HUES64 (cell line): ENCODE results near the gene LAYN.

ENCODE experiments used
- H3K27ac ChIP-seq: 2 replicates; pipeline ENCODE4 v1.7.0; 2013; ENCODE audit warnings: low read depth, low read length, inconsistent platforms
- H3K27me3 ChIP-seq: 2 replicates; pipeline ENCODE4 v1.6.1; 2013; ENCODE audit warnings: mild to moderate bottlenecking, low read length; ENCODE audit not compliant: insufficient read depth
- H3K36me3 ChIP-seq: 2 replicates; pipeline ENCODE4 v1.6.1; 2013; ENCODE audit warnings: mild to moderate bottlenecking, low read length; ENCODE audit not compliant: insufficient read depth
- H3K4me1 ChIP-seq: 2 replicates; pipeline ENCODE4 v1.6.1; 2013; ENCODE audit warnings: mild to moderate bottlenecking, low read length, moderate library complexity; ENCODE audit not compliant: insufficient read depth
- H3K4me3 ChIP-seq: 2 replicates; pipeline ENCODE4 v1.5.1; 2013; ENCODE audit warnings: mild to moderate bottlenecking, low read length, moderate library complexity
- H3K9ac ChIP-seq: 2 replicates; pipeline ENCODE4 v1.6.1; 2013; ENCODE audit warnings: mild to moderate bottlenecking, low read depth, low read length
- H3K9me3 ChIP-seq: 2 replicates; pipeline ENCODE4 v1.6.1; 2013; ENCODE audit warnings: low read depth, low read length; ENCODE audit not compliant: insufficient read depth
- WGBS: fragments of 150-250, 120-280 bp; methylation state at CpG from one replicate; pipeline ENCODE4 v1.1.7; 2013; ENCODE audit warnings: missing lambda C conversion rate; 5-methylcytosine and 5-hydroxymethylcytosine counted together

Gene LAYN

DNA sequence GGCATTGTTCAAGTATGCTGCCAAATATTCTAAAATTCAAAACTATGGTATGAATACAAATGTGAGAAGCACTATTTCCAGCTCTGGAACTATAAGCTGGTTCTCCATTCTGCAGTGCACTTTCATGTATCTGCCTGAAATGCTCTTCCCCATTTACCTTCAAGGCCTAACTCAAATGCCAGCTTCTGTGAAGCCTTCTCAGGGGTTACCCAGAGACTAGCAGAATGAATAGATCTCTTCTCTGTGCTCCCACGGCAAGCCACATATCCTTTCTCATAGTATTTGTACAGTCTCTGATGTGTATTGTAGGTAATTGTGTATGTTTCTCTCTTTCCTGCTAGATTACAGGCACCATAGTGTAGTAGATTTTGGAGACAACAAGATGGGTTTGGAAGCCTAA, 21.9 kb upstream of the LAYN start:
- Histone ChIP-seq H3K9ac (no peak overlapping the region), H3K27ac (no peak overlapping the region), H3K4me3 (no peak overlapping the region), H3K4me1 (peaks cover 15% of the 10 kb centered on the region), H3K27me3 (peaks cover 21% of the 10 kb centered on the region), H3K36me3 (no peaks in the 10 kb centered on the region), H3K9me3 (no peaks in the 10 kb centered on the region)
- WGBS, result no CpG with 5 or more reads among the region's 1 CpG

DNA sequence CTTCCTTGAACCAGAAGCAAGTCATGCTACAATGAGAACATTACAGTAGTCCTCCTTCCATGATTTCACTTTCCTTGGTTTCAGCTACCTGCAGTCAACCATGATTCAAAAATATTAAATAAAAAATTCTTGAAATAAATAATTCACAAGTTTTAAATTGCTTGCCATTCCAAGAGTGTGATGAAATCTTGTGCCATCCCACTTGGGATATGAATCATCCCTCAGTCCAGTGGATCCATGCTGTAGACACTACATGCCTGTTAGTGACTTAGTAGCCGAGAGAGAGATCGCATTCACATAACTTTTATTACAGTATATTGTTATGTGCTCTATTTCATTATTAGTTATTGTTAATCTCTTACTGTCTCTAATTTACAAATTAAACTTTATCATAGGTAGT, 20.0 kb upstream of the LAYN start:
- Histone ChIP-seq H3K27ac (no peak overlapping the region), H3K9ac (no peak overlapping the region), H3K4me3 (no peak overlapping the region), H3K9me3 (no peaks in the 10 kb centered on the region), H3K4me1 (0 out of 2 replicates have a peak, but pooled peaks cover 8% of the 10 kb centered on the region), H3K27me3 (peaks cover 3% of the 10 kb centered on the region), H3K36me3 (no peaks in the 10 kb centered on the region)
- no CpG with 5 or more reads among the region's 2 CpGs for WGBS

GRCh38 chr11:111521135-111521534, 19.4 kb upstream of the LAYN start:
- H3K4me3 ChIP-seq, result no peak overlapping the region
- 0 out of 2 replicates have a peak, but pooled peaks cover 2% of the 10 kb centered on the region for H3K27me3 ChIP-seq
- no peaks in the 10 kb centered on the region for H3K9me3 ChIP-seq
- 0 out of 2 replicates have a peak, but pooled peaks cover 8% of the 10 kb centered on the region for H3K4me1 ChIP-seq
- WGBS, result 83% methylated on average over 2 of the region's 2 CpGs
- no peak overlapping the region for H3K9ac ChIP-seq
- H3K27ac ChIP-seq, result no peak overlapping the region
- H3K36me3 ChIP-seq, result no peaks in the 10 kb centered on the region

DNA sequence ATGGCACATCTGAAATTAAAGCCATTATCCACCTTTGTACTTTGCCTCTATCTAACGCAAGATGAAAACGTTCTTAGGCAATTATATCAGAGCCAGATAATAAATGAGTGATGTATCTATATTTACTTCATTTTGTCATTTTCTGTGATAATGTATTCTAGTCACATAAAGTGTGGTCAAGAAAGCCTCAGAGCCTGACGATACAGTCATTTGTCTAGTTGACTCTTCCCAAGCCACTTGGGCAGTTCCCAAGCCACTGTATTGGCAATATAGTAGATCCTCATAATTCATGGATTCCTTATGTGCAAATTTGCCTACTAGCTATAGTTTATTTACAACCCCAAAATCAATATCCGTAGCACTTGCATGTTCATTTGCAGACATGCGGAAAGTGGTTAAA, 18.1 kb upstream of the LAYN start:
- WGBS, result 97% methylated on average over 3 of the region's 5 CpGs
- Histone ChIP-seq H3K9me3 (no peaks in the 10 kb centered on the region), H3K36me3 (no peaks in the 10 kb centered on the region), H3K9ac (no peak overlapping the region), H3K27ac (no peak overlapping the region), H3K27me3 (no peaks in the 10 kb centered on the region), H3K4me1 (0 out of 2 replicates have a peak, but pooled peaks cover 8% of the 10 kb centered on the region), H3K4me3 (no peak overlapping the region)

DNA sequence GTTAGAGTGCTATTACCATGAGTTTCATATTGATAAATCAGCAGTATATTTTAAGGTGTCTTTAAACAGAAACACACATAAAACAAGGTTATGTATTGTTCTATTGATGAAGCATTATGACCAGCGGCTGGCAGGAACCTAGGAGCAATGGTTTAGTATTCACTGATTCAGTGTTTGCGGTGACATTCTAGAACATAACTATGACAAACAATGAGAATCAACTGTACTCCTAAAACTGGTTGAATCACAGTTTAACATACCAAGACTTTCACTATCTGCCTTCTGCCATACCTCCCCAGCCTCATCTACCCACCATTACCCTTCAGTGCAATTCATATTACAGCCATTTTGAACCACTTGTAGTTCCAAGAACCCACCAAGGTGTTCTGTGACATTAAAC, 17.2 kb upstream of the LAYN start:
- H3K9ac ChIP-seq, result no peak overlapping the region
- H3K4me3 ChIP-seq, result no peak overlapping the region
- 99% methylated on average over 2 of the region's 2 CpGs for WGBS
- no peaks in the 10 kb centered on the region for H3K27me3 ChIP-seq
- no peak overlapping the region for H3K27ac ChIP-seq
- no peaks in the 10 kb centered on the region for H3K36me3 ChIP-seq
- 0 out of 2 replicates have a peak, but pooled peaks cover 8% of the 10 kb centered on the region for H3K4me1 ChIP-seq
- no peaks in the 10 kb centered on the region for H3K9me3 ChIP-seq

GRCh38 chr11:111524056-111524455, 16.5 kb upstream of the LAYN start:
- no peaks in the 10 kb centered on the region for H3K36me3 ChIP-seq
- no peaks in the 10 kb centered on the region for H3K27me3 ChIP-seq
- no peak overlapping the region for H3K27ac ChIP-seq
- WGBS, result 94% methylated on average over 1 of the region's 1 CpG
- H3K4me1 ChIP-seq, result 0 out of 2 replicates have a peak, but pooled peaks cover 8% of the 10 kb centered on the region
- no peak overlapping the region for H3K9ac ChIP-seq
- H3K9me3 ChIP-seq, result no peaks in the 10 kb centered on the region
- H3K4me3 ChIP-seq, result no peak overlapping the region

GRCh38 chr11:111525456-111525855, 15.1 kb upstream of the LAYN start:
- Histone ChIP-seq H3K4me3 (no peak overlapping the region), H3K27me3 (no peaks in the 10 kb centered on the region), H3K9me3 (no peaks in the 10 kb centered on the region), H3K36me3 (no peaks in the 10 kb centered on the region), H3K4me1 (peaks cover 8% of the 10 kb centered on the region; the same call in 1 of the 2 replicates), H3K27ac (no peak overlapping the region), H3K9ac (no peak overlapping the region)
- 88% methylated on average over 1 of the region's 1 CpG for WGBS

DNA sequence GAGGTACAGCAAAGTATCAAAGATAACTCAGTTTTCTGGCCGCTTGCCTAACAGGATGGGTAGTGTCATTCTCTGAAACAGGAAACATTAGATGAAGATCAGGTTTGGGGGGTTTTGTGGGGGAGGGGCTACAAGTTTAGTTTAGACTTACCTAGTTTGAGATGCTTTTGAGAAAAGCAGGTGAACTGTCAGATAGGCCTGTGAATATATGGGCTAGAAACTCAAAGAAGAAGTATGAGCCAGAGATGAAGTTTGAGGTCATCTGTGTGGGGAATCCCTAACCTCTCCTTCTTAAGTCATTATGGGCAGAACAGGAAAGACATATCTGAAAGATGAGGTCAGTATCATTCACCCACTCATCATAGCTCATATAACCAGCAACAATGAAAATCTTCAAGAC, 14.0 kb upstream of the LAYN start:
- no peak overlapping the region for H3K4me3 ChIP-seq
- H3K36me3 ChIP-seq, result no peaks in the 10 kb centered on the region
- H3K27me3 ChIP-seq, result no peaks in the 10 kb centered on the region
- H3K27ac ChIP-seq, result no peak overlapping the region
- 85% methylated on average over 1 of the region's 1 CpG for WGBS
- no peak overlapping the region for H3K9ac ChIP-seq
- H3K9me3 ChIP-seq, result no peaks in the 10 kb centered on the region
- H3K4me1 ChIP-seq, result peaks cover 6% of the 10 kb centered on the region; the same call in 1 of the 2 replicates

DNA sequence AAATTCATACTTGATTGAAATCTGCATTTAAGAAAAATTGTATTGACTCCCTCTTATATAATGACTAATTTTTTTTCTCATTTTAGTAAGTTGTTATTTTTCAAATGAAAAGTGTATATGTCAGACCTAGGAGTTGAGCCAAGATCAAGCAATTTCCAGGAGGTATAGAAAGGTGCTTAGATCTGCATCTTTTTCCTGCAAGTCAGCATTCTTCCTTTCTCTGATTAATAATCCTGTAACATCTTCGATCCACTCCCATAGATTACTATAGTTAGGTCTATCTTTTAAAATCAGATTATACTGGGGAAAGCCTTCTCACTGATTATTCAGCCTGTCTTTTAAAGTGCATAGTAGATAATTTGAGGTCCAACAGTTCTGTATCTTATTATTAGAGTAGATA, 13.2 kb upstream of the LAYN start:
- Histone ChIP-seq H3K4me3 (no peak overlapping the region), H3K4me1 (peaks cover 10% of the 10 kb centered on the region; the same call in 1 of the 2 replicates), H3K9ac (no peak overlapping the region), H3K27ac (no peak overlapping the region), H3K9me3 (no peaks in the 10 kb centered on the region), H3K27me3 (no peaks in the 10 kb centered on the region), H3K36me3 (no peaks in the 10 kb centered on the region)
- no CpG with 5 or more reads among the region's 1 CpG for WGBS

GRCh38 chr11:111528557-111528956, 12.0 kb upstream of the LAYN start:
- no peaks in the 10 kb centered on the region for H3K27me3 ChIP-seq
- H3K9me3 ChIP-seq, result no peaks in the 10 kb centered on the region
- H3K9ac ChIP-seq, result no peak overlapping the region
- H3K4me3 ChIP-seq, result no peak overlapping the region
- 95% methylated on average over 1 of the region's 1 CpG for WGBS
- peaks cover 18% of the 10 kb centered on the region; the same call in 1 of the 2 replicates for H3K4me1 ChIP-seq
- no peak overlapping the region for H3K27ac ChIP-seq
- H3K36me3 ChIP-seq, result no peaks in the 10 kb centered on the region

GRCh38 chr11:111530091-111530490, 10.4 kb upstream of the LAYN start:
- Histone ChIP-seq H3K9me3 (no peaks in the 10 kb centered on the region), H3K27ac (no peak overlapping the region), H3K27me3 (no peaks in the 10 kb centered on the region), H3K36me3 (no peaks in the 10 kb centered on the region), H3K4me3 (no peak overlapping the region), H3K4me1 (peaks cover 18% of the 10 kb centered on the region; the same call in 1 of the 2 replicates), H3K9ac (no peak overlapping the region)
- 93% methylated on average over 3 of the region's 3 CpGs for WGBS

DNA sequence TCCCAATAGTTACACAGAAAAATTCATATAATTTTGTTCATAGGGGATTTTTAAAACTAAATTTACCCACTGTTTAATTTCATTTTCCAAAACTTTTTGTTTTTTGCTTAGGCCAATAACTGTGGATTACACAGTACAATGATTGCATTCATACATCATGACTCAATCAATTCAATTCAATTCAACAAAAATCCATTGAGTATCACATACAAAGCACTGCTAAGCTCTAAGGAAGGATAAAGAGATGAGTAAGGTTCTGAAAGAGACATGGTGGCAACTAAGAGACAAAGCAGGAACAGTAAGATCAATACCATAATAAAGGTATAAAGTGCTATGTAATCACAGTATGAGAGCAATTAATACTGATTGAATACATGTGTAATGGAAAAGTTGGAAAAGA, 9.4 kb upstream of the LAYN start:
- H3K9ac ChIP-seq, result no peak overlapping the region
- no peaks in the 10 kb centered on the region for H3K36me3 ChIP-seq
- no peak overlapping the region for H3K4me3 ChIP-seq
- peaks cover 18% of the 10 kb centered on the region; the same call in 1 of the 2 replicates for H3K4me1 ChIP-seq
- no peaks in the 10 kb centered on the region; the same call in 1 of the 2 replicates for H3K27me3 ChIP-seq
- H3K27ac ChIP-seq, result no peak overlapping the region
- H3K9me3 ChIP-seq, result no peaks in the 10 kb centered on the region
